Measurements from ENCODE around the gene GTPBP1. TPM values are rescaled to one million over a fixed set of nuclear protein-coding genes. Genes with fewer than 3 reads are reported as not detected.

The GTPBP1 gene
- total RNA-seq, 4 donors from 2014 or later = 16.2 to 71.5 (median 56.1) TPM

- H3K4me1 ChIP-seq = no peaks in the 10 kb centered on the region
- DNase-seq = no peak
- no peak overlapping the region for H3K4me3 ChIP-seq
- no peaks in the 10 kb centered on the region for H3K36me3 ChIP-seq
- no peaks in the 10 kb centered on the region for H3K27me3 ChIP-seq
- no peaks in the 10 kb centered on the region for H3K9me3 ChIP-seq
- intact Hi-C loops (cut with DNase I; ENCODE audit: low total_unique reads) = no loop called here
- TF ChIP-seq, protein P1, sequence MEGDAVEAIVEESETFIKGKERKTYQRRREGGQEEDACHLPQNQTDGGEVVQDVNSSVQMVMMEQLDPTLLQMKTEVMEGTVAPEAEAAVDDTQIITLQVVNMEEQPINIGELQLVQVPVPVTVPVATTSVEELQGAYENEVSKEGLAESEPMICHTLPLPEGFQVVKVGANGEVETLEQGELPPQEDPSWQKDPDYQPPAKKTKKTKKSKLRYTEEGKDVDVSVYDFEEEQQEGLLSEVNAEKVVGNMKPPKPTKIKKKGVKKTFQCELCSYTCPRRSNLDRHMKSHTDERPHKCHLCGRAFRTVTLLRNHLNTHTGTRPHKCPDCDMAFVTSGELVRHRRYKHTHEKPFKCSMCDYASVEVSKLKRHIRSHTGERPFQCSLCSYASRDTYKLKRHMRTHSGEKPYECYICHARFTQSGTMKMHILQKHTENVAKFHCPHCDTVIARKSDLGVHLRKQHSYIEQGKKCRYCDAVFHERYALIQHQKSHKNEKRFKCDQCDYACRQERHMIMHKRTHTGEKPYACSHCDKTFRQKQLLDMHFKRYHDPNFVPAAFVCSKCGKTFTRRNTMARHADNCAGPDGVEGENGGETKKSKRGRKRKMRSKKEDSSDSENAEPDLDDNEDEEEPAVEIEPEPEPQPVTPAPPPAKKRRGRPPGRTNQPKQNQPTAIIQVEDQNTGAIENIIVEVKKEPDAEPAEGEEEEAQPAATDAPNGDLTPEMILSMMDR (IDR thresholded peaks at IDR 0.05) = no peak
- TF ChIP-seq POLR2A (IDR thresholded peaks at IDR 0.05) = no peak
- no peak overlapping the region for H3K27ac ChIP-seq
These were observed 22.0 kb downstream of the GTPBP1 start for GRCh38 chr22:38727530-38728451.

GRCh38 chr22:38728871-38729796 lies 23.4 kb downstream of the GTPBP1 start:
- Histone ChIP-seq H3K4me3 (no peak overlapping the region), H3K9me3 (no peaks in the 10 kb centered on the region), H3K27ac (no peak overlapping the region), H3K4me1 (no peaks in the 10 kb centered on the region), H3K36me3 (no peaks in the 10 kb centered on the region), H3K27me3 (no peaks in the 10 kb centered on the region)
- TF ChIP-seq, protein P1 (IDR thresholded peaks at IDR 0.05) = no peak
- no peak for TF ChIP-seq POLR2A (IDR thresholded peaks at IDR 0.05)
- DNase-seq = no peak
- intact Hi-C loops (cut with DNase I; ENCODE audit: low total_unique reads) = no loop called here

DNA sequence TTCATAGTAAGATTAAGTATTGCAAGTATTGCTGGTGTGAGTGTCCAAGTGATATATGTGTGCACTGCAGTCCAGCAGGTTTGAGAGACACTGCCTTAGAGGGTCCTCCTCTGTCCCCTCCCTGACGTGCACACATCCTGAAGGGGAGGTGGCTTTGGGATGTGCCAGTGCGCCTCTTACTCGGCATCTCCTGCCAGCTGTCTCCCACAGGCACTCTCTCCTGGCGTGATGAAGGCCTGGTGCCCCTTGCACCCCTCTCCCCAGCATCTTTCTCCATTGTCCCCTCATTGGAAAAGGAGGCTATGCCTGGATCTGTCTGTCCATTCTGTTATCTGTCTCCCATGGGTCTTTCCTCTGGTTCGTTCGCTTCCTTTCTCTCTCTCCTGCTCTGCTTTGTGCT lies 24.2 kb downstream of the GTPBP1 start:
- H3K27me3 ChIP-seq = no peaks in the 10 kb centered on the region
- no peaks in the 10 kb centered on the region for H3K36me3 ChIP-seq
- no peak for DNase-seq
- no peaks in the 10 kb centered on the region for H3K9me3 ChIP-seq
- H3K4me1 ChIP-seq = no peaks in the 10 kb centered on the region
- intact Hi-C loops (cut with DNase I; ENCODE audit: low total_unique reads) = no loop called here
- TF ChIP-seq, protein P1 (IDR thresholded peaks at IDR 0.05) = no peak
- TF ChIP-seq POLR2A (IDR thresholded peaks at IDR 0.05) = no peak
- no peak overlapping the region for H3K27ac ChIP-seq
- no peak overlapping the region for H3K4me3 ChIP-seq

DNA sequence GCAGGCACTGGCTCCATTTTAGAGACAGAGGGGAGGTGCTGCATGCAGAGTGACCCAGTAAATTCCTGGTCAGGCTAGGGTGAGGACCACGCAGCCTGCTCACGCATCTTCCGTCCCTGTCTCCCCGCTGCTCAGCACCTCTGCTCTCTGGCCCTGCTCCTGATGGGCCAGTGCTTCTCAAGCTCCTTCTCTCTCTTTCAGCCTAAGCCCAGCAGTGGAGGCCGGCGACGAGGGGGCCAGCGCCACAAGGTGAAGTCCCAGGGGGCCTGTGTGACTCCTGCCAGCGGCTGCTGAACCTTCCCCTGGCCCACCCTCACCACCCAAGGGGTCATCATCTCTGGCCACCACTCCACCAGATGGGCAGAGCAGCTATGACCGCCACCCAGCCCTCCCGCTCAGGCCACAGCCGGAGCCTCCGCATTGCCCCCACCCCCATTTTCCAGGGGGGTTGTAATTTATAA lies 24.7 kb downstream of the GTPBP1 start:
- Histone ChIP-seq H3K27me3 (no peaks in the 10 kb centered on the region), H3K36me3 (no peaks in the 10 kb centered on the region), H3K27ac (no peak overlapping the region), H3K4me1 (no peaks in the 10 kb centered on the region), H3K4me3 (no peak overlapping the region), H3K9me3 (no peaks in the 10 kb centered on the region)
- no peak for DNase-seq
- TF ChIP-seq, protein P1 (IDR thresholded peaks at IDR 0.05) = no peak
- no peak for TF ChIP-seq POLR2A (IDR thresholded peaks at IDR 0.05)
- intact Hi-C loops (cut with DNase I; ENCODE audit: low total_unique reads) = no loop called here

All from uterus (tissue), 4 donors.